Stimulated activated CD4-positive, alpha-beta T cell treated with anti-CD3 and anti-CD28 coated beads, Interleukin-12 subunit alpha, Interleukin-12 subunit beta, amount 100 ng/mL, for 24 hours (primary cell): ENCODE data around the gene ALDH7A1.

ENCODE experiments used
- DNase-seq, 2 experiments: peaks; one replicate each; pipeline ENCODE4 v3.0.0-alpha.2; 2020; ENCODE audit warnings: low read depth in 2 of 2

ALDH7A1 gene

GRCh38 chr5:126509339-126509738 is 85.7 kb downstream of the ALDH7A1 start:
- no peak for DNase-seq

- no peak for DNase-seq
Observed at GRCh38 chr5:126508962-126509279, 86.1 kb downstream of the ALDH7A1 start.

DNA sequence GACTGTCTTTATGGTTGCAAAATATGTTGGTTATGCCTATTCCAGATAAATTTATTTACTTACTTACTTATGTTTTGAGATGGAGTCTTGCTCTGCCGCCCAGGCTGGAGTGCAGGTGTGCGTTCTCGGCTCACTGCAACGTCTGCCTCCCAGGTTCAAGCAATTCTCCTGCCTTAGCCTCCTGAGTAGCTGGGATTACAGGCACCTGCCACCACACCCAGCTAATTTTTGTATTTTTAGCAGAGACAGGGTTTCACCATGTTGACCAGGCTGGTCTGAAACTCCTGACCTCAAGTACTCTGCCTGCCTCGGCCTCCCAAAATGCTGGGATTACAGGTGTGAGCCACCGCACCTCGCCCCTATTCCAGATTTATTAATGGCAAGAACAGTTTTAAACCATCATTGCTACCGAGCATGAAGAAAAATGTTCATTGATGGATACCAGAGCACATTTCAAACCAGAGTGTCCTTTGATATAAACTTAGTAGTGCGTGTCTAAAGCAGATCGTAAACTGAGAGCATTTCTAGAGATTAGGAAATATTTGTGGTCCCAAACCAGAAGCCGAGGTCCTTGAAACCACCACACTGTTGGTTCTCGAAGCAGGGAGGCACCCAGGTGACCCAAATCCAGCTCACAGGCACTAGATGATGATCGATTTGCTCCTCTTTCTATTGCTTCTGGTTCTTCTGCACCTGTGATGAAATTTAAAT is 86.6 kb downstream of the ALDH7A1 start:
- no peak for DNase-seq

- no peak for DNase-seq
Observed at GRCh38 chr5:126506079-126506478, 88.9 kb downstream of the ALDH7A1 start.

GRCh38 chr5:126503602-126504104 is 91.4 kb downstream of the ALDH7A1 start:
- DNase-seq = no peak

- no peak for DNase-seq
Observed at GRCh38 chr5:126501448-126501847, 93.6 kb downstream of the ALDH7A1 start.

DNA sequence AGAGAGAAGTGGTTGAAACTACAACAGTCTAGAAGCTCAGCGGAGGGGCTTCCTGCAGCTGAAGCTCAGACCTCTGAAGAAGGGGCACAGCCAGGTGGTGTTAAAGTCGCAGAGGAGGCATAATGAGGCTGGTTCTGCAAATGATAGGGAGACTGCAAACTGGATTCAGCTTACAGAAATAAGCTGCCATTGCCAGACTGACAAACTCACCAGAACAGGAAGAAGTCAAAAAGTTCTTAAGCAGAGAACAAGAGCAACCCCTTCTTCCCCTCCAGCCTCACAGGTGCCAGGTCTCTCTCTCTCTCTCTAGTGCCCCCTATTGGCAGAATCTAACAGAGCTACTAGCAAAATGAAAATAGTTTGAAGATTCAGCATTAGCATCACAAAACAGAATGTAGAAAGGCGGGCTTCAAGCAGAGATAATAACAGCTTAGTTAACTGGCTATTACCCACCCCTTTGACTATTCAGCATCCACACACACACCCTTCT is 95.1 kb downstream of the ALDH7A1 start:
- DNase-seq = no peak

GRCh38 chr5:126499278-126499677 is 95.7 kb downstream of the ALDH7A1 start:
- no peak for DNase-seq

- DNase-seq = no peak
Observed at GRCh38 chr5:126497506-126497905, 97.5 kb downstream of the ALDH7A1 start.

GRCh38 chr5:126494393-126494792 is 100.6 kb downstream of the ALDH7A1 start:
- no peak for DNase-seq

GRCh38 chr5:126492939-126493338 is 102.1 kb downstream of the ALDH7A1 start:
- no peak for DNase-seq

DNA sequence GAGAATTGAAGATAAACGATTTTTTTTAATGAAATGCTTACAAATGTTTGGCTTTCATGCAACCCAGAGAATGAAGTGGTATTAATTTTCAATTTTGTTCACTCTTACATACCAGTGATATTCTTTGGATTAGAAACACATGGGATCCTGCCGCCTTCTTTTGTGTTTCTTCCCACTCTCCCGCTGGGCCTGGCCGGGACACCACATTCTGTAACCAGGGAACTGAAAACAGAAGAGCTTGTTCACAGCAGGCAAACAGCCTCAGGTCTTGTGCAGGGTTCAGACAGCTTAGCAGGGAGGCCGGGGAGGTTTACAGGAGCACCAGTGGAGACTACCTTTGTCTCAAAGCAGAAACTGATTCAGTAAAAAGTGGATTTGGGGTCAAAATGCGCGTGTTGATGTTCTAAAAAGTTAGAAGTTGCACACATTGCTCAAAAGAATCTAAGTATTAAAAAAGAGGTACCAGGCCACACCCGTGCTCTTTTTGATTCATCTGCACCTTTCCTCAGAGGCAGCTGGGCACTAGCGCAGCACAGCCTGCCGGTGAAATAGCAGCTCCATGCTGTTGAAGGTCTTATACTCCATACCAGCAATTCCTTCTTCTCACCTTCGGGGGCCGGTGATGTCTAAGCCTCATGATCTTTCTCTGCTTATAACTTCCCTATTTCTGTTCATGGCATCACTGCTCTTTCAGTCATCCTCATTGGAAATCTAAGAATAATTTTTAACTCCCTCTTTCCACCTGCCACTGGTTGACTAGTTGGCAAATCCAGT is 104.7 kb downstream of the ALDH7A1 start:
- DNase-seq = no peak

DNA sequence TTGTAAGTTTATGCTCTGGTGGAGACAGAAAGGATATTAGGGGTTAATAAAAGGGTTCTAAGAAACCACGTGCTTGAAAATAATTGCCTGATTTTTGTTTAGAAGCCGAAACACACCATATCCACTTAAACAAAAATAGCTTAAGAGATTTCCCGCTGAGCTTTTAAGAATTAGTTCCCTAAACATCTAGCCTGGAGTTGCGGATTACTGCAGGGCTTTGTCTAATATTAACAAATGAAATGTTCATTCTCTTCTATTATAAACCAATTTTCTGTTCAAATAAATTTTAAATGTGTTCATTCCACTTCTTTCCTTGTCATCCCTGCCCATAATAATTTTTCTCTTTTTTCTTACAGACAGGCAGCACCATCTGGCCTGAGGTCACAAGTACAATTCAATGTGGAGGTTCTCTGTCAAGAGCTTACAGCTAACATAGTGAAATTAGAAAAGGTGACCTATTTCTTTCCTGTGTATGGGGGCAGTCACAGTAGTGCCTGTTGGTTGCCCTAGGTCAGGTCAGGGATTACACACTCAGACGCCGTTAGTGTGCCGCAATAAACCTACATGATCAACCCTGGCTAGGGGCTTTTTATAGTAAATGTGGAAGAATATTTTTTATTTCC is 106.5 kb downstream of the ALDH7A1 start:
- DNase-seq = no peak

- DNase-seq = no peak
Observed at GRCh38 chr5:126487596-126487995, 107.4 kb downstream of the ALDH7A1 start.

DNA sequence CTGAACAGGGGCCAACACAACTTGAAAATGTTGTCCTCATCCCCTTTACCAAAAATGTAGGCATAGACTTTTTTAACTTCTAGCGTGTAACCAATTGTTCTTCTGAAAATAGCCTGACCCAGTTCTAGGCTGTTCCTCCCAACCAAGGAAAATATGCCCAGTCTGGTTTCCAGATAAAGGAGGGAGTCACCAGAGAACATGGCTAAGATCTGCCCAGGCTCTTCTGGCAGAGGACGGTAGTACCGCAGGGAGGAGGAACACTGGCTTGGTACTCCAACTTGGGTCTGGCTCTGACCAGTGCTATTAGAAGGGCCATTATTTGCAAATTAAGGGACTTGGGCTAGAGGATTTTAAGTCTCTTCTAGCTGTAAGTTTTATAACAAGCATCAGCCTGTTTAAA is 108.7 kb downstream of the ALDH7A1 start:
- DNase-seq = no peak

- DNase-seq = no peak
Observed at GRCh38 chr5:126484253-126484652, 110.8 kb downstream of the ALDH7A1 start.

- DNase-seq = no peak
Observed at GRCh38 chr5:126483156-126483555, 111.9 kb downstream of the ALDH7A1 start.

DNA sequence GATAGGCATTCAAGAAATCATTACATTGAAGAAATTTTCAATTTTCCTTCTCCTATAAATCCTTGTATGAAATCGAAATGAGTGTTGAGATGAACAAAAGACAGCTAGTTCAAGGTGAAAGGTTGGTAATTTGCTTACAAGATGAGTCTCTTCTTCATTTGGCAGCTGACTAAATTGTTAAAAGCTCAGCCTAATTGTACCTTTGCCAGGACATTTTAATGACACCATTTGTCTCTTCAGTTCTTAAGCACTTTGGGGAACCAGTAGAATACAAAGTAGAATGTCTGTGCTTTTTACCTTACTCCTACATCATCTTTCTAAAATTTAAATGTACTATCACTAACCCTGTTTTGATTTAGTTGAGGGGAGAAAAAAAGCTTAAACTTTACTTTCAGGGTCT is 112.4 kb downstream of the ALDH7A1 start:
- DNase-seq = no peak

DNA sequence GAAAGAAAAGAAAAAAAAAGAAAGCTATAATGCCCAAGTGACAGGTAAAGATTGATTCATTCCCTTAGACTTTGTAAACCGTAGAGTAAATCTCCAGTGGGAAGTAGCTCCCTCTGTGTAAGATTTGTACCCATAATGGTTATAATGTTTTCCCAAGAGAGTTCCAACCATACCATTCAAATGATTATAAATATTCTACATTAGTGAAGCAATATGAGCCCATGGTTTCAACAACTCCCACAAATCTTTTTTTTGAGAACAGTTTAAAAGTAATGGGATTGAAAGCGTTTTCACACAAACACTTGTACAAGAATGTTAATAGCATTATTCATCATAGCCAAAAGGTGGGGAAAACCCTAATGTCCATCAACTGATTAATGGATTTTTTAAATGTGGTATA is 113.8 kb downstream of the ALDH7A1 start:
- DNase-seq = no peak
